Hematopoietic multipotent progenitor cell treated with erythropoietin and hydrocortisone succinate and interleukin-3 and kit ligand, for 17 days (in vitro differentiated cells): Measurements from ENCODE around the gene ZCCHC10.
"Not testable (repeated sequence)": the region's sequence is repeated elsewhere in the genome, so short reads cannot be mapped to it uniquely, and the experiment has no call there.

ENCODE experiments used
- DNase-seq: peaks from one replicate; pipeline ENCODE4 v3.0.0-alpha.2; 2015; ENCODE audit warnings: low spot score

ZCCHC10 gene

DNA sequence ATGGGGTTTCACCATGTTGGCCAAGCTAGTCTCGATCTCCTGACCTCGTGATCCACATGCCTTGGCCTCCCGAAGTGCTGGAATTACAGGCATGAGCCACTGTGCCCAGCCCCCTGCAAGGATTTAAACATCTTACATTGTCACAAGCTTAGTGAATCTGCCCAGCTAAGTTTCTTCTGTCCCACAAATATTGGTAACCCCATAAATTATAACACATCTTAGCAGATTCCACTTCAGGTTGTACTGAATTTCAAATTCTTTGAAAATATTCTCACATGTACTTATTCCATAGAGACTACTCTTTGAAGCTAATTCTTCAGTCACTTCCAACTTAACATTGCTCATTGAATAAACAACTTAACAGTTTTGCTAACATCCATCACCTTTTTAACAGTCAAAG is 49.5 kb downstream of the ZCCHC10 start:
- no peak for DNase-seq

DNA sequence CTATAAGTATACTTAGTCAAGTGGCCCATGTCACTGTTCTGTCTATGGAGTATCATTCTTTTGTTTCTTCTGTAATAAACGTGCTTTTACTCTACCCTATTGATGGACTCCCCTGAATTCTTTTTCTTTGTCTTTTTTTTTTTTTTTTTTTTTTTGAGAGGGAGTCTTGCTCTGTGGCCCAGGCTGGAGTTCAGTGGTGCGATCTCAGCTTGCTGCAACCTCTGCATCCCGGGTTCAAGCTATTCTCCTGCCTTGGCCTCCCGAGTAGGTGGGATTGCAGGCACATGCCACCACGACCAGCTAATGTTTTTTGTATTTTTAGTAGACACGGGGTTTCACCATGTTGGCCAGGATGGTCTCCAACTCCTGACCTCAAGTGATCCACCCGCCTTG is 53.9 kb downstream of the ZCCHC10 start:
- not testable (repeated sequence) for DNase-seq

DNA sequence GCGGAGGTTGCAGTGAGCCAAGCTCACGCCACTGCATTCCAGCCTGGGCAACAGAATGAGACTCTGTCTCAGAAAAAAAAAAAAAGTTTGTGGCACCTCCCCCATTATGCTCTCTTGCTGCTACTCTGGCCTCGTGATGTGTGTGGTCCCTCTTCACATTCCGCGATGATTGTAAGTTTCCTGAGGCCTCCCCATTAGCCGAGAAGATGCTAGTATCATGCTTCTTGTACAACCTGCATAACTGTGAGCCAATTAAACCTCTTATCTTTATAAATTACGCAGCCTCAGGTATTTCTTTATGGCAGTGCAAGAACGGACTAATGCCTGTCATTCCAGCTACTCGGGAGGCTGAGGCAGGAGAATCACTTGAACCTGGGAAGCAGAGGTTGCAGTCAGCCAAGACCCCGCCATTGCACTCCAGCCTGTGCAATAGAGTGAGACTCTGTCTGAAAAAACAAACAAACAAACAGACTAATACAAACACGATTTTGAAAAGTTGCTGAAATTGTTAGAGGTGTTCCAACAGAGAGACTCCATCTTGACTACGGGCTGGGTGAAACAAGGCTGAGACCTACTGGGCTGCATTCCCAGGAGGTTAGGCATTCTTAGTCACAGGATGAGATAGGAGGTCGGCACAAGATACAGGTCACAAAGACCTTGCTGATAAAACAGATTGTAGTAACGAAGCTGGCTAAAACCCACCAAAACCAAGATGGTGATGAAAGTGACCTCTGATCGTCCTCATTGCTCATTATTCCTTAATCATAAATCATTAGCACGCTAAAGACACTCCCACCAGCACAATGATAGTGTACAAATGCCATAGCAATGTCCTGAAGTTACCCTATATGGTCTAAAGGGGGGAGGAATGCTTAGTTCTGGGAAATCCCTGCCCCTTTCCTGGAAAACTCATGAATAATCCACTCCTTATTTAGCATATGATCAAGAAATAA is 54.6 kb downstream of the ZCCHC10 start:
- DNase-seq = no peak

DNA sequence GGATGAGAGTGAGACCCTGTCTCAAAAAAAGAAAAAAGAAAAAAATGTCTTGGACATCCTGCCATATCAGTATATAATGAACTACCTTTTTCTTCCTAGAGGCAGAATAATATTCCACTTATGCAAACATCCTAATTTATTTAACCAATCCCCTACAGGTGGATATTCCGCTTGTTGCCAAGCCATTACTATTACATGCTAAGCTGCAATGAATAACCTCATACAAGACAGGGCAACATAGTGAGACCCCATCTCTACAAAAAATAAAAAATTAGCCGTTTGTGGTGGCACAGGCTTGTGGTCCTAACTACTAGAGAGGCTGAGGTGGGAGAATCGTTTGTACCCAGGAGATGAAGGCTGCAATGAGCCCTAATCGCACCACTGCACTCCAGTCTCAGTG is 61.2 kb downstream of the ZCCHC10 start:
- no peak for DNase-seq

DNA sequence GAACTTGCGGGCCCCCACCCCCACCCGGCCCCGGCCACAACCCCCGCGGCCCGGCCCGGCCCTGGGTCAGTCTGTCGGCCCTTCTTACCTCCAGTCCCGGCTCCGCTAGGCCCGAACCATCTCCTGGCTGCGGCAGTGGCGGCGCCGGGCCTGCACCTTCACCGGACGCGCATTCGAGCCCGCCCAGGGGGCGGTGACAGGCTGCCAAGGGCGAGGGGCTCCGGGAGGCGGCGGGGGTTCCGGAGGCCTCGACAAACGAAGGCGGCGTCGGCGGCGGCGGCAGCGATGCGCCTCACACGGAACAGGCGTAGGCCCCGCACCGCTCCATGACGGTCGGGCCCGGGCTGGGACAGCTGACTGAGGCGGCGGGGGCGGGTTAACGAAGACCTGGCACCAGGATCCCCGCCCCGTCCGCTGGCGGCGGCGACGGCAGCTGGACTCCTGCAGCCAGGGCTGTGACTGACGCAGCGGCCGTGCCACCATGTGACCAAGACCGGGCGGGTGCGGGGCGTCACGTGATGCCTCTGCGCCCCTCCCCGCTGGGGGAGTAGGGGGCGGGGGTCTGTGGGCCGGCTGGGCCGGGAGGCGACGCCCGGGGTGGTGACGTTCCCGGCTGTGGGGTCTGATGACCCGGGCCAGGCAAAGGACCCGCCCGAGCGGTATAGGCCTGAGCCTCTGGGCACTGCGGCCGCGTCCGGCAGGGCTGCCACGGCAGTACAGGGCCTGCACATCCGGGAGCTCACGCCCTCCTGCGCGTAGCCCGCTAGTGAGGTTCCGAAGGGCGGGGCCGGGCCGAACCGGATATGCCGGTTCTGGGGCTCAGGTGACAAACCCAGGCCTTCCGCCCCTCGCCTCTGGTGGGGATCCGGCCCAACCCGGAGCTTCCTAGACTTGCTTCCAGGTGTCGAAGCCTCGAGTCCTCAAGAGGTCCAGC is 62.9 kb downstream of the ZCCHC10 start, which contains the start of gene AFF4:
Gene AFF4 (minus strand): TSS at position 464 of the 934 bp plus-strand sequence. CDS start 26,445 bp downstream, outside the sequence.
- DNase-seq = peak; percentile 91

DNA sequence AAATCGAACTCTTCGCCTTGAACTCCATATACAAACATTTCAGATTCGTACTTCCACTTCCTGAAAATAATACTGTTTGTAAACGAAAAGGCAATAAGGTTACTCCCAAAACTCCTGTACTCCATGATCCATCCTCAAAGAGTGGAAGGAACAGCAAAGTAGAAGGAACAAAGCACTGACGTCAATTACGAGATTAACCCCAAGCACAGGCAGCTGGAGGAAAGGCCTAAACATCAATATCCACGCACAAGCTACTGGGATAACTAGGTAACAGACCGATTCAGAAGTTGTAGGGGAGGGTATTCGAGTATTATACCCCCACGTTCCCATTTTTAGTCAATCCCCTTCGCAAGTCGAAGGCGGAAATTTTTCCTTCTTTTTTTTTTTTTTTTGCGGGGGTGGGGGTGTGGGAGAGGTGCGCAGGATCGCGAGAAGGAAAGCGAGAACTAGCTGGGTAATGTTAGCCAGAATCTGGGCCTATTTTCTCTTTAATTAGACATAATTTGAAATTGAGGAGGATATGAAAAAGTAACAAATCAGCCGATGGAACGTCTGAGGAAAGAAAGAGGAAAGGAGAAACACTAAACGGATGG is 63.8 kb downstream of the ZCCHC10 start:
- DNase-seq = peak; percentile 52

DNA sequence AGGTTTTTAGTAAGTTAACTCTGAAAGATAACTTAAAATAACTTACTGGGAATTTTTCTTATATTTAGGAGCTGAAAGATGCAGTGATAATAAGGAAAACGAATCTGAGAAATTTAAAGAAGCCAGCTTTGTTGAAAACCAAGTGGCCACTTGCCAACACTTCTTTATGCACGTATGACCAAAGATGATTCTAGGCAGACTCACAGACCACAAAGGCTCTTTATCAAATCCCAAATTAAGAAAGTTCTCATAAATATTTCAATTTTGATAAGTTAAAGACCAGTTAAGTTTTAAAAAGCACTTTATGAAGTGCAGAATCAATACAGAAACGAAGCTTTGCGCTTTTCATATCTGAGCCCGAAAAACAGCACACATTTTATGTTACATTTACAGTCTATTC is 64.5 kb downstream of the ZCCHC10 start:
- peak; percentile 36 for DNase-seq

DNA sequence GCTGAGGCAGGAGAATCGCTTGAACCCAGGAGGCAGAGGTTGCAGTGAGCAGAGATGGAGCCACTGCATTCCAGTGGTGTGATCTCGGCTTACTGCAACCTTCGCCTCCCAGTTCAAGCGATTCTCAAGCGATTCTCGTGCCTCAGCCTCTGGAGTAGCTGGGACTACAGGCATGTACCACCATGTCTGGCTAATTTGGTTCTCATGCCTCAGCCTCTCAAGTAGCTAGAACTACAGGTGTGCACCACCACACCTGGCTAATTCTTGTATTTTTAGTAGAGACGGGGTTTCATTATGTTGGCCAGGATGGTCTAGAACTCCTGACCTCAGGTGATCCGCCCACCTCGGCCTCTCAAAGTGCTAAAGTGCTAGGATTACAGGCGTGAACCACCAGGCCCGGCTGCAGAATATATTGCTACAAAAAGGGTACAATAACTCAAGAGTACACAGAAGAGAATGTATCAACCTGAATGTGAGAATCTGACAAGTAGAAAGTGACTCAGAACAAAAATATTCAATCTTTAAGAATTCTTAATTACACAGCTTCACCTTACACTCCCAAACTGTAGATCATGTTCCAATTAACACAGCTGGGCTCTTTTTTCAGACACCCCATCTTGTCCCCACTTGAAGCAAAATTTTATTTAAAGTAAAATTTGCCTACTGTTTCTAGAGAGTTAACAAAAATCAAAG is 65.1 kb downstream of the ZCCHC10 start:
- DNase-seq = not testable (repeated sequence)

DNA sequence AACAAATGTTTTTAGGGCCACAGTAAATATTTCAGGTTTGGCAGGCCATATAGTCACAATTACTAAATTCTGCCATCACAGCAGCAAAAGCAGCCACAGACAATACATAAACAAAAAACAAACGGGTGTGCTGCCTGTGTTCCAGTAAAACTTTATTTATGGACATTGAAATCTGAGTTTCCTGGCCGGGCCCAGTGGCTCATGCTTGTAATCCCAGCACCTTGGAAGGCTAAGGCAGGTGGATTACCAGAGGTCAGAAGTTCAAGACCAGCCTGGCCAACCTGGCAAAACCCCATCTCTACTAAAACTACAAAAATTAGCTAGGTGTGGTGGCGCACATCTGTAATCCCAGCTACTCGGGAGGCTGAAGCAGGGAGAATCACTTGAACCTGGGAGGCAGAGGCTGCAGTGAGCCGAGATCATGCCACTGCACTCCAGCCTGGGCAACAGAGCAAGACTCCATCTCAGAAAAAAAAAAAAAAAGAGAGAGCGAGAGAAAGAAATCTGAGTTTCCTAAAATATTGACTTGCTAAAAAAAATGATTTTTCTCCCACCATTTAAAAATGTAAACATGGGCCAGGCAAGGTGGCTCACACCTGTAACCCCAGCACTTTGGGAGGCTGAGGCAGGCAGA is 70.1 kb downstream of the ZCCHC10 start:
- DNase-seq = not testable (repeated sequence)

DNA sequence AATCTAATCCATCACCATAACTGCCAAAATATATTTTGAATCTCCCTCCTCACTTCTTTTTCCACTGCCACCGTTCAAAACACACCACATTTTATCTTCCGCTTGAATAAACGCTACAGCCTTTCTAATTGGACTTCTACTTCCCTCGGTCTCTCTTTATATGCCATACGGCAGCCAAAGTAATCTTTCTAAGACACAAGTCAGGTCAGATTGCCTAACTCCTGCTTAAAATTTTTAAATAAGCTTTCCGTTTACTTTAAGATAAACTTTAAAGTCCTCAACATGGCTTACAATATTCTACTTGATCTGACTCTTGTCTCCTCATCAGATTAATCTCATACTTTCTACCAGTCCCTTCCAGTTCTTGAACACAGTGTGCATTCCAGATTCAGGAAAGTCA is 72.6 kb downstream of the ZCCHC10 start:
- no peak for DNase-seq

DNA sequence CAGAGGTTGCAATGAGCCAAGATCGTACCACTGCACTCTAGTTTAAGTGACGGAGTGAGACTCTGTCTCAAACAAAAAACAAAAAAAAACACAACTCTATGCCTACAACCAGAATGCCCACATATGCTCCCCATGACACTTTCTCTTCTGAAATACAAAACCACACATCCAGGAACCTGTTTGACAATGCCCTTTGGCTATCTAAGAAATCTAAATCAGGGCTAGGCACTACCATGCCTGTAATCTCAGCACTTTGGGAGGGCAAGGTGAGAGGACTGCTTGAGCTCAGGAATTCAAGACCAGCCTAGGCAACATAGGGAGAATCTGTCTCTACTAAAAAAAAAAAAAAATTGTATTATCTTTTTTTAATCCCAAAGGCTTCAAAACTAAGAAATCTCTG is 73.5 kb downstream of the ZCCHC10 start:
- DNase-seq = no peak

DNA sequence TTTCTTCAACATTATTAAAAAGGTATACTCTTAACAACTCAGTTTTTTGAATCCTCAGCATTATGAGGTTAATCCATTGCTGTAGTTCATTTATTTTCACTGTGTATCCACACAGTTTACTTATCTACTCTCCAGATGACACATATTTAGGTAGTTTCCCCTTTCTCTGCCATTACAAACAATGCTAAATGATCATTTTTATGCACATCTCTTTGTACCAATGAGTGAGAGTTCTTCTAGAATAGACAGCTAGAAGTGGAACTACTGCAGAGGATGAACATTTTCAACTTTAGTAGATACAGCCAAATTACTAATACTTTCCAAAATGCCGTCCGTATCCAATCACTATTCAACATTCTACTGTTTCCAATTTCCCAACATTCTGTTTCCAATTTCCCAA is 74.5 kb downstream of the ZCCHC10 start:
- DNase-seq = no peak

DNA sequence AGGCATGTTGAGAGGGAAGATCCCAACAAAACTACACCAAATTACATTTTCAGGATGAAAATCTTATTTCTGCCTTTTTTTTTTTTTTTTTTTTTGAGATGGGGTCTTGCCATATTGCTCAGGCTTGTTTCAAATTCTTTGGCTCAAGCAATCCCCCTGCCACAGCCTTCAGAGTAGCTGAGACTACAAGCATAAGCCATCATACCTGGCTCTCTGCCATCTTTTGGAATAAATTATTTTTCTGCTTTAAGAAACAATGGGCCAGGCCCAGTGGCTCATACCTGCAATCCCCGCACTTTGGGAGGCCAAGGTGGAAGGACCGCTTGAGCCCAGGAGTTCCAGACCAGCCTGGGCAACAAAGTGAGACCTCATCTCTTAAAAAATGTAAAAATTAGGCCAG is 77.2 kb downstream of the ZCCHC10 start:
- no peak for DNase-seq

DNA sequence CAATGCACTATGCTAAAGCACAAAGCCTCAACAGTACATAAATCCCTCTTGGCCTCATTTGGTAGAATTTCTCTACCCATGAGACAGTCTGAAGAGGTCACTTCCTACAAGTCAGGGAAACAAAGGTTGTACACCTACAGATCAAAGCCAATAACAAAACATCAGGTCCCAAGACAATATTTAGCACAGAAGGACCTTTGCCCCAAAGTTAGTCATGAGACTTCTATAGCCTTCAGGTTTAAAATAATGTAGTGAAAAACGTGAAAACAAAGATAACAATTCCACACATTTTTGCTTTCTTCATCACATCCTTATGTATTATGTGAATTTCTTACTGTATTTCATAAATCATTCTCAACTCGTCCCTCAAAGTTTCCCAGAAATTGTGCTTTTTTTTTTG is 78.7 kb downstream of the ZCCHC10 start:
- DNase-seq = no peak
